Measurements from ENCODE around the gene CCDC184.
A peak's percentile ranks its signal among the peaks of the same experiment; 100 is the strongest.
"Not testable (repeated sequence)": the region's sequence is repeated elsewhere in the genome, so short reads cannot be mapped to it uniquely, and the experiment has no call there.

The CCDC184 gene

GRCh38 chr12:48183091-48183875 is at the start of gene CCDC184:
CCDC184 (plus strand) TSS chr12:48183644; CDS start chr12:48184123, 479 bp downstream.
- peak; percentile 54 for DNase-seq (ENCODE audit: low read depth)

GRCh38 chr12:48135027-48135426 is 48.4 kb upstream of the CCDC184 start:
- no peak for DNase-seq (ENCODE audit: low read depth)

- DNase-seq (ENCODE audit: low read depth), result no peak
Observed at GRCh38 chr12:48142818-48143674, 40.4 kb upstream of the CCDC184 start.

- no peak for DNase-seq (ENCODE audit: low read depth)
Observed at GRCh38 chr12:48143898-48144297, 39.5 kb upstream of the CCDC184 start.

- no peak for DNase-seq (ENCODE audit: low read depth)
Observed at GRCh38 chr12:48145981-48146380, 37.5 kb upstream of the CCDC184 start.

GRCh38 chr12:48151103-48151771 is 32.2 kb upstream of the CCDC184 start:
- DNase-seq (ENCODE audit: low read depth), result no peak

GRCh38 chr12:48155786-48156185 is 27.7 kb upstream of the CCDC184 start:
- DNase-seq (ENCODE audit: low read depth), result not testable (repeated sequence)

GRCh38 chr12:48156652-48157017 is 26.8 kb upstream of the CCDC184 start:
- no peak for DNase-seq (ENCODE audit: low read depth)

- DNase-seq (ENCODE audit: low read depth), result peak; percentile 98
Observed at GRCh38 chr12:48157018-48157888, 26.2 kb upstream of the CCDC184 start, which contains the start of gene ASB8. ASB8 (minus strand) TSS chr12:48157515; CDS start chr12:48153496, 4,019 bp downstream.

GRCh38 chr12:48157889-48158370 is 25.5 kb upstream of the CCDC184 start:
- DNase-seq (ENCODE audit: low read depth), result no peak

- DNase-seq (ENCODE audit: low read depth), result no peak
Observed at GRCh38 chr12:48160046-48160445, 23.4 kb upstream of the CCDC184 start.

GRCh38 chr12:48160807-48161206 is 22.6 kb upstream of the CCDC184 start:
- DNase-seq (ENCODE audit: low read depth), result no peak

- no peak for DNase-seq (ENCODE audit: low read depth)
Observed at GRCh38 chr12:48163150-48163747, 20.2 kb upstream of the CCDC184 start.

- DNase-seq (ENCODE audit: low read depth), result no peak
Observed at GRCh38 chr12:48164451-48164850, 19.0 kb upstream of the CCDC184 start.

GRCh38 chr12:48165089-48165981 is 18.1 kb upstream of the CCDC184 start:
- no peak for DNase-seq (ENCODE audit: low read depth)

GRCh38 chr12:48169011-48169410 is 14.4 kb upstream of the CCDC184 start:
- DNase-seq (ENCODE audit: low read depth), result no peak

- no peak for DNase-seq (ENCODE audit: low read depth)
Observed at GRCh38 chr12:48175613-48176416, 7.6 kb upstream of the CCDC184 start.

- DNase-seq (ENCODE audit: low read depth), result no peak
Observed at GRCh38 chr12:48176417-48176751, 7.1 kb upstream of the CCDC184 start.

- DNase-seq (ENCODE audit: low read depth), result no peak
Observed at GRCh38 chr12:48177982-48178381, 5.5 kb upstream of the CCDC184 start.

Measured in stimulated activated CD8-positive, alpha-beta memory T cell treated with anti-CD3 and anti-CD28 coated beads, Interleukin-15, amount 100 ng/mL, for 1 hour (primary cell).